H1 (cell line): ENCODE data around the gene SLC2A8. TPM values are rescaled to one million over a fixed set of nuclear protein-coding genes. Genes with fewer than 3 reads are reported as not detected.

Experiments used
- CTCF ChIA-PET: fragments of 300-600 bp; sonication (Branson Sonifier 250); formaldehyde crosslinking; loops from one replicate; lab custom pipeline; 2021; ENCODE audit not compliant: partially characterized antibody; lab: Charles Lee
- POLR2A ChIA-PET: fragments of 300-600 bp; sonication (Branson Sonifier 250); formaldehyde crosslinking; loops from one replicate; lab custom pipeline; 2021; ENCODE audit warnings: inconsistent platforms; ENCODE audit not compliant: partially characterized antibody; lab: Charles Lee
- DNase-seq, 2 experiments: peaks; one replicate each; pipeline versions ENCODE4 v3.0.0 to v3.0.0-alpha.2; 2010 to 2022; ENCODE audit warnings: low spot score in 2 of 2, low read depth in 1 of 2, mixed read lengths in 1 of 2
- FAIRE-seq: peaks from 2 replicates; lab custom pipeline; 2011; peaks lifted over from hg19 to GRCh38; lab: Jason Lieb, UNC
- H2AFZ ChIP-seq: 2 replicates; pipeline ENCODE4 v1.8.1; 2012; ENCODE audit warnings: low read length, inconsistent platforms
- H2AK5ac ChIP-seq: 2 replicates; pipeline ENCODE4 v1.6.1; 2013; ENCODE audit warnings: low read depth, low read length
- H2BK120ac ChIP-seq: replicated peaks from 2 replicates; pipeline ENCODE3; 2013; ENCODE audit warnings: low read depth, low read length, inconsistent platforms
- H2BK12ac ChIP-seq: 2 replicates; pipeline ENCODE4 v1.6.1; 2013; ENCODE audit warnings: low read depth, low read length
- H2BK15ac ChIP-seq: 2 replicates; pipeline ENCODE4 v1.6.1; 2013; ENCODE audit warnings: low read length
- H2BK20ac ChIP-seq: 2 replicates; pipeline ENCODE4 v1.6.1; 2013; ENCODE audit warnings: low read length
- H2BK5ac ChIP-seq: 2 replicates; pipeline ENCODE4 v1.6.1; 2013; ENCODE audit warnings: low read depth, low read length
- H3K14ac ChIP-seq: 2 replicates; pipeline ENCODE4 v1.6.1; 2013; ENCODE audit warnings: inconsistent platforms; ENCODE audit not compliant: insufficient read length
- H3K18ac ChIP-seq: 2 replicates; pipeline ENCODE4 v1.6.1; 2013; ENCODE audit warnings: low read length; ENCODE audit errors: extremely low read depth
- H3K23ac ChIP-seq: 2 replicates; pipeline ENCODE4 v1.6.1; 2013; ENCODE audit warnings: inconsistent platforms; ENCODE audit not compliant: insufficient read length
- H3K23me2 ChIP-seq: 2 replicates; pipeline ENCODE4 v1.6.1; 2013; ENCODE audit warnings: low read depth, low read length
- H3K27ac ChIP-seq: 2 replicates; pipeline ENCODE4 v1.6.1; 2011; ENCODE audit warnings: low read depth, low read length, inconsistent platforms
- H3K27me3 ChIP-seq, 4 experiments: replicated peaks in 1 of 4; 1 replicate in 1 of 4; 2 replicates in 3 of 4; pipeline versions ENCODE4 v1.6.1 to v1.8.1; 2011 to 2013; ENCODE audit warnings: low read length in 3 of 4, mild to moderate bottlenecking in 3 of 4, inconsistent platforms in 2 of 4, mixed read lengths in 2 of 4, moderate library complexity in 1 of 4; ENCODE audit not compliant: control insufficient read depth in 3 of 4, insufficient read depth in 3 of 4; ENCODE audit errors: extremely low read depth in 1 of 4
- H3K36me3 ChIP-seq, 4 experiments: 2 replicates each; pipeline versions ENCODE4 v1.6.1 to v1.8.1; 2011 to 2013; ENCODE audit warnings: mild to moderate bottlenecking in 4 of 4, low read length in 3 of 4, moderate library complexity in 2 of 4, control low read depth in 1 of 4, inconsistent platforms in 1 of 4; ENCODE audit not compliant: insufficient read depth in 4 of 4, control insufficient read depth in 2 of 4
- H3K4ac ChIP-seq: replicated peaks from 2 replicates; pipeline ENCODE3; 2013; ENCODE audit warnings: low read length, low read depth, mixed read lengths, inconsistent platforms; ENCODE audit not compliant: insufficient read length
- H3K4me1 ChIP-seq, 4 experiments: replicated peaks in 1 of 4; 1 replicate in 1 of 4; 2 replicates in 3 of 4; pipeline versions ENCODE4 v1.6.1 to v1.8.1; 2011 to 2013; ENCODE audit warnings: low read length in 3 of 4, inconsistent platforms in 2 of 4, mixed read lengths in 1 of 4; ENCODE audit not compliant: insufficient read depth in 4 of 4, control insufficient read depth in 3 of 4
- H3K4me2 ChIP-seq, 2 experiments: 2 replicates each; pipeline versions ENCODE4 v1.6.1 to v1.8.1; 2011 to 2013; ENCODE audit warnings: low read depth in 2 of 2, low read length in 2 of 2, control low read depth in 1 of 2, inconsistent platforms in 1 of 2, mild to moderate bottlenecking in 1 of 2; ENCODE audit not compliant: insufficient read depth in 1 of 2
- H3K4me3 ChIP-seq, 4 experiments: fragments of 200-600, 300-600 bp in 1 of 4; sonication (generic), shearing (Covaris generic), sonication (Bioruptor Twin) in 1 of 4; 2 replicates each; pipeline versions ENCODE4 v1.5.1 to v1.8.1; 2011 to 2016; ENCODE audit warnings: low read length in 4 of 4, low read depth in 3 of 4, control low read depth in 2 of 4, inconsistent platforms in 2 of 4, mild to moderate bottlenecking in 2 of 4, mixed read lengths in 1 of 4, moderate library complexity in 1 of 4; ENCODE audit not compliant: insufficient read depth in 2 of 4; ENCODE audit errors: extremely low read depth in 1 of 4
- H3K56ac ChIP-seq: replicated peaks from 2 replicates; pipeline ENCODE3; 2013; ENCODE audit warnings: low read depth, mild to moderate bottlenecking, mixed read lengths, low read length, inconsistent platforms; ENCODE audit not compliant: insufficient read length
- H3K79me1 ChIP-seq: 2 replicates; pipeline ENCODE4 v1.6.1; 2013; ENCODE audit warnings: low read depth, low read length, control low read depth
- H3K79me2 ChIP-seq, 2 experiments: 2 replicates each; pipeline versions ENCODE4 v1.6.1 to v1.8.1; 2012 to 2013; ENCODE audit warnings: low read length in 2 of 2, mild to moderate bottlenecking in 2 of 2, inconsistent platforms in 1 of 2; ENCODE audit not compliant: insufficient read depth in 2 of 2, control insufficient read depth in 1 of 2
- H3K9ac ChIP-seq, 4 experiments: replicated peaks in 1 of 4; 1 replicate in 1 of 4; 2 replicates in 3 of 4; pipeline versions ENCODE4 v1.6.1 to v1.8.1; 2011 to 2013; ENCODE audit warnings: low read depth in 3 of 4, low read length in 3 of 4, control low read depth in 2 of 4, mild to moderate bottlenecking in 2 of 4, moderate library complexity in 2 of 4, inconsistent platforms in 1 of 4; ENCODE audit errors: extremely low read depth in 1 of 4
- H3K9me3 ChIP-seq, 2 experiments: 2 replicates each; pipeline versions ENCODE4 v1.6.1 to v1.8.1; 2012 to 2013; ENCODE audit warnings: mild to moderate bottlenecking in 2 of 2, moderate library complexity in 2 of 2, control low read depth in 1 of 2, inconsistent platforms in 1 of 2, low read depth in 1 of 2, low read length in 1 of 2, mixed read lengths in 1 of 2; ENCODE audit not compliant: insufficient read depth in 2 of 2
- H4K20me1 ChIP-seq, 2 experiments: replicated peaks in 1 of 2; 2 replicates each; pipeline versions ENCODE3 to v1.8.1; 2011 to 2013; ENCODE audit warnings: inconsistent platforms in 2 of 2, low read length in 2 of 2, mild to moderate bottlenecking in 1 of 2; ENCODE audit not compliant: insufficient read depth in 2 of 2, control insufficient read depth in 1 of 2
- H4K5ac ChIP-seq: 2 replicates; pipeline ENCODE4 v1.6.1; 2013; ENCODE audit warnings: low read length, low read depth, mixed read lengths, inconsistent platforms; ENCODE audit not compliant: insufficient read length
- H4K8ac ChIP-seq: 2 replicates; pipeline ENCODE4 v1.8.0; 2013; ENCODE audit warnings: mild to moderate bottlenecking, moderate library complexity, low read length, inconsistent platforms; ENCODE audit not compliant: insufficient read depth; ENCODE audit errors: extremely low read depth
- H4K91ac ChIP-seq: replicated peaks from 2 replicates; pipeline ENCODE3; 2013; ENCODE audit warnings: low read length, mixed read lengths, inconsistent platforms; ENCODE audit not compliant: insufficient read length
- ASH2L ChIP-seq: fragments of 200-600, 300-600 bp; sonication (generic); IDR thresholded peaks from one replicate; pipeline ENCODE4 v1.7.1; 2017; ENCODE audit warnings: low read length
- ATF2 ChIP-seq: IDR thresholded peaks from 2 replicates; pipeline ENCODE4 v1.6.1; 2012; ENCODE audit warnings: low read length, inconsistent platforms
- POLR2AphosphoS5 ChIP-seq: IDR thresholded peaks from 2 replicates; pipeline ENCODE4 v1.6.1; 2011; ENCODE audit warnings: low read depth, low read length
- RAD21 ChIP-seq, 2 experiments: IDR thresholded peaks in 1 of 2; conservative IDR thresholded peaks in 1 of 2; 2 replicates each; pipeline ENCODE4 v1.6.1; 2011; ENCODE audit warnings: low read depth in 2 of 2, low read length in 2 of 2, improper control_type of control experiment in 1 of 2, inconsistent platforms in 1 of 2, mild to moderate bottlenecking in 1 of 2, moderate library complexity in 1 of 2
- YY1 ChIP-seq: IDR thresholded peaks from 2 replicates; pipeline ENCODE4 v1.6.1; 2011; ENCODE audit warnings: low read depth, mild to moderate bottlenecking, low read length
- WGBS, 2 experiments: shearing (Covaris generic) in 1 of 2; methylation state at CpG; one replicate each; pipeline versions ENCODE4 v1.1.6 to v1.1.7; 2013 to 2015; ENCODE audit warnings: low lambda C conversion rate in 2 of 2, mixed read lengths in 2 of 2, inconsistent platforms in 1 of 2, low coverage in 1 of 2, missing lambda C conversion rate in 1 of 2; ENCODE audit not compliant: insufficient replicate concordance in 2 of 2, insufficient coverage in 1 of 2, insufficient read length in 1 of 2; ENCODE audit errors: extremely low coverage in 1 of 2, missing lambda C conversion rate in 1 of 2; 5-methylcytosine and 5-hydroxymethylcytosine counted together
- polyA plus RNA-seq, 7 experiments: library from polyadenylated mRNA; depleted of rRNA in 3 of 7; stranded (reverse) in 5 of 7; unstranded in 2 of 7; fragments of >200 nt in 5 of 7; fragments of 200-250 nt in 2 of 7; gene quantifications; 1 replicate in 5 of 7; 2 replicates in 1 of 7; 4 replicates in 1 of 7; pipeline versions ENCODE4 v1.2.1 to v1.2.3, GENCODE V29; 2011 to 2013; ENCODE audit warnings: missing spikeins in 2 of 7, mixed read lengths in 2 of 7
- total RNA-seq: library from RNA; stranded (reverse); fragmentation: NEBNext Ultra II Directional; extraction: Animal tissue kit (Norgen Biotek cat#: 25700); gene quantifications from 2 replicates; pipeline ENCODE4 v1.2.1, GENCODE V29; 2021

Gene SLC2A8
- total and polyA plus RNA-seq, 2 of the 8 experiments (the other 6 are each of a cell fraction or from before 2014, with no cell fraction given): 24.6 to 36.4 TPM

DNA sequence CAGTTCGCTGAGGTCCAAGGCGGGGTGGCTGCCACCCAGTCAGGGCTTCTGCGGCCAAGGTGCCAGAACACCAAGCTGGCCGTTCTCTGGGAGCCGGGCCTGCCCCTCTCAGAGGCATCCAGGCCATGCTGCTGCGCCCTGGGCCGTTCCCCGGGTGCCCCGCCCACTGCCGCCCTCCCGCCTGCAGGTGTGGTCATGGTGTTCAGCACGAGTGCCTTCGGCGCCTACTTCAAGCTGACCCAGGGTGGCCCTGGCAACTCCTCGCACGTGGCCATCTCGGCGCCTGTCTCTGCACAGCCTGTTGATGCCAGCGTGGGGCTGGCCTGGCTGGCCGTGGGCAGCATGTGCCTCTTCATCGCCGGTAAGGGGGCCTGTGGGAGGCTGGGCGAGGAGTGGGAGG is 7.7 kb downstream of the SLC2A8 start:
- H3K56ac ChIP-seq: no peak overlapping the region
- no peaks in the 10 kb centered on the region for H3K9me3 ChIP-seq
- 0 out of 4 replicates have a peak, but pooled peaks cover 0 to 2% of the 10 kb centered on the region in 2 experiments for H3K79me2 ChIP-seq
- H3K36me3 ChIP-seq: peaks cover 4 to 13% (median 7%) of the 10 kb centered on the region in 4 experiments; a peak in 6 of 8 replicates
- H3K4me2 ChIP-seq: no peak overlapping the region
- H3K27me3 ChIP-seq: no peaks in the 10 kb centered on the region
- H3K23ac ChIP-seq: no peak overlapping the region
- no peak overlapping the region for H2BK12ac ChIP-seq
- no peak for TF ChIP-seq YY1
- TF ChIP-seq RAD21 (IDR thresholded peaks at IDR 0.05 in 1 of 2, conservative IDR thresholded peaks at IDR 0.05 in 1 of 2; ENCODE audit: low read depth in 2 of 2, low read length in 2 of 2): no peak
- TF ChIP-seq ASH2L: no peak
- TF ChIP-seq POLR2AphosphoS5: no peak
- no peak for TF ChIP-seq ATF2
- no peaks in the 10 kb centered on the region for H3K23me2 ChIP-seq
- DNase-seq (no peak), FAIRE-seq (no peak)
- no peak overlapping the region for H4K5ac ChIP-seq
- no peak overlapping the region for H3K27ac ChIP-seq
- no peak overlapping the region for H4K8ac ChIP-seq
- no peak overlapping the region for H2AK5ac ChIP-seq
- H3K9ac ChIP-seq: no peak overlapping the region
- H3K4me3 ChIP-seq: no peak overlapping the region
- peaks cover 0 to 9% of the 10 kb centered on the region in 2 experiments for H4K20me1 ChIP-seq
- H2BK20ac ChIP-seq: no peak overlapping the region
- H2BK120ac ChIP-seq: no peak overlapping the region
- H2BK5ac ChIP-seq: no peak overlapping the region
- WGBS, 2 experiments: 95% methylated on average over 23 of the region's 23 CpGs; no CpG with 5 or more reads in 1 of the 2 experiments
- no peak overlapping the region for H2BK15ac ChIP-seq
- H4K91ac ChIP-seq: no peak overlapping the region
- no peak overlapping the region for H3K14ac ChIP-seq
- ChIA-PET CTCF (interaction anchor here (0.7 to 2.9 kb wide), 4 partner anchors 12 to 312 kb away, joined by 3 to 10 read pairs (median 4); no protein-coding TSS in a partner anchor), POLR2A (interaction anchor here (1.5 to 3.0 kb wide), 2 partner anchors 10 to 46 kb away, joined by 5 to 12 read pairs; partner anchors contain the start of genes LRSAM1 and RPL12)
- H3K79me1 ChIP-seq: no peaks in the 10 kb centered on the region; the same call in 1 of the 2 replicates
- H3K4ac ChIP-seq: no peak overlapping the region
- no peak overlapping the region for H3K18ac ChIP-seq
- no peak overlapping the region for H2AFZ ChIP-seq
- no peaks in the 10 kb centered on the region for H3K4me1 ChIP-seq
